EL (cell line): ENCODE results near the gene PHPT1.
"Not testable (repeated sequence)": the region's sequence is repeated elsewhere in the genome, so short reads cannot be mapped to it uniquely, and the experiment has no call there.

Experiments
- DNase-seq: peaks from one replicate; pipeline ENCODE4 v3.0.0-alpha.2; 2016

PHPT1 gene

GRCh38 chr9:136837856-136838277, 11.3 kb upstream of the PHPT1 start:
- not testable (repeated sequence) for DNase-seq

GRCh38 chr9:136838314-136839228, 10.6 kb upstream of the PHPT1 start:
- no peak for DNase-seq

- DNase-seq, result no peak
These were observed 9.7 kb upstream of the PHPT1 start for GRCh38 chr9:136839229-136840139.

- DNase-seq, result no peak
These were observed 8.9 kb upstream of the PHPT1 start for GRCh38 chr9:136840140-136840876.

- DNase-seq, result peak; percentile 66
These were observed 8.1 kb upstream of the PHPT1 start for GRCh38 chr9:136840877-136841645.

- DNase-seq, result not testable (repeated sequence)
These were observed 7.4 kb upstream of the PHPT1 start for GRCh38 chr9:136841646-136842379.

GRCh38 chr9:136842380-136842948, 6.7 kb upstream of the PHPT1 start, which contains the start of gene AJM1:
Gene AJM1, plus strand, starts transcription at chr9:136842478. Its CDS starts 1,937 bp downstream, at chr9:136844415.
- DNase-seq, result peak; percentile 77

- DNase-seq, result not testable (repeated sequence)
These were observed 5.9 kb upstream of the PHPT1 start for GRCh38 chr9:136843159-136843800.

GRCh38 chr9:136843801-136844740, 5.1 kb upstream of the PHPT1 start:
- DNase-seq, result not testable (repeated sequence)

- DNase-seq, result no peak
These were observed 4.3 kb upstream of the PHPT1 start for GRCh38 chr9:136844761-136845464.

- no peak for DNase-seq
These were observed 3.5 kb upstream of the PHPT1 start for GRCh38 chr9:136845465-136846260.

GRCh38 chr9:136846376-136847087, 2.7 kb upstream of the PHPT1 start:
- no peak for DNase-seq

GRCh38 chr9:136847088-136847825, 2.0 kb upstream of the PHPT1 start:
- peak; percentile 66 for DNase-seq

- peak; percentile 87 for DNase-seq
These were observed 1.3 kb upstream of the PHPT1 start for GRCh38 chr9:136847826-136848392.

GRCh38 chr9:136848393-136849037, 694 bp upstream of the PHPT1 start:
- DNase-seq, result no peak
